GM19043 (cell line): ENCODE results near the gene PAX1.

Source experiments
- ATAC-seq: cut with Tn5 transposase; IDR thresholded peaks from one replicate; pipeline ENCODE4 v1.9.1; 2021; ENCODE audit warnings: low read depth; ENCODE audit not compliant: unreplicated experiment

Gene PAX1

DNA sequence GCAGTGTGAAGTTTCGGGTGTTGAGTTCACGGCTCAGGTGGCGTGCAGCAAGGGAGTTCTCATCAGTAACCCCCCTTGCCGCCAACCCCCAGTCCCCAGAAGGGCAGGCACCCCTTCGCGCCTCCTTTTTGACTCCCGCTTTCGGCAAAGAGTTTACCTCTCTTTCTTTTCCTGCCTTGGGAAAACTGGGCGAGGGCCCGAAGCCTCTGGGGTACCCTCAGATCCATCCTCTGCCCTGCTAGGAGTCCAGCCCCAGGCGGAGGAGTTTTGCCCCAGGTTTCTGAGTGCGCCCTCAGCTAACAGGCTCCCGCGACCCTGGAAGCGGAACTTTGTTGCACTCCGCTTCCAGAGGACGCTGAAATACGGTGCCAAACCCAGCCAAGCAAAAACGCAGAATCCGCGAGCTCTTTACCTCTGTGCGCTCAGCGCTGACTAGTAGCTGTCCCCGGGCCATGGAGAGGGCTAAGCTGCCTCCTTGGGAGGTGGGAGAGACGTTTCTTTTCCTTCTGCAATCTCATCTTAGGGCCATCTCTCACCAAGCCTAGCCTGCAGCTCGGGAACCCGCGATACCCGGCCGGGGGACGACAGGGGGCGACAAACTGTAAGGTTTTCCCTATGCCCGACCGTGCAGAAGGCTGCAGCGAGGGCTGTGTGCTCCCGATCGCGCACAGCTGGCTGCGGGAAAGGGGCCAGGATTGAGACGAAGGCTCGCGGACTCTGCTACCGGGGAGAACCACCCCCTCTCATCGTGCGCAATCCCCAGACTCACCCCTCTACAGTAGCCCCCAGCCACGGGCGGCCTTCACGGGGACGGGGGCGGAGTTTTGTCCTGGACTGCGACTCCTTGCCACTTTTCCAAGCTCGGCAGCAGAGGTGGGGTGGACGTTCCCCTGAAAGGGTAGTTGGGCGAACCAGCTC is 2.7 kb upstream of the PAX1 start:
- no peak for ATAC-seq

- ATAC-seq, result no peak
These were observed 1.6 kb upstream of the PAX1 start for GRCh38 chr20:21703717-21704407.

DNA sequence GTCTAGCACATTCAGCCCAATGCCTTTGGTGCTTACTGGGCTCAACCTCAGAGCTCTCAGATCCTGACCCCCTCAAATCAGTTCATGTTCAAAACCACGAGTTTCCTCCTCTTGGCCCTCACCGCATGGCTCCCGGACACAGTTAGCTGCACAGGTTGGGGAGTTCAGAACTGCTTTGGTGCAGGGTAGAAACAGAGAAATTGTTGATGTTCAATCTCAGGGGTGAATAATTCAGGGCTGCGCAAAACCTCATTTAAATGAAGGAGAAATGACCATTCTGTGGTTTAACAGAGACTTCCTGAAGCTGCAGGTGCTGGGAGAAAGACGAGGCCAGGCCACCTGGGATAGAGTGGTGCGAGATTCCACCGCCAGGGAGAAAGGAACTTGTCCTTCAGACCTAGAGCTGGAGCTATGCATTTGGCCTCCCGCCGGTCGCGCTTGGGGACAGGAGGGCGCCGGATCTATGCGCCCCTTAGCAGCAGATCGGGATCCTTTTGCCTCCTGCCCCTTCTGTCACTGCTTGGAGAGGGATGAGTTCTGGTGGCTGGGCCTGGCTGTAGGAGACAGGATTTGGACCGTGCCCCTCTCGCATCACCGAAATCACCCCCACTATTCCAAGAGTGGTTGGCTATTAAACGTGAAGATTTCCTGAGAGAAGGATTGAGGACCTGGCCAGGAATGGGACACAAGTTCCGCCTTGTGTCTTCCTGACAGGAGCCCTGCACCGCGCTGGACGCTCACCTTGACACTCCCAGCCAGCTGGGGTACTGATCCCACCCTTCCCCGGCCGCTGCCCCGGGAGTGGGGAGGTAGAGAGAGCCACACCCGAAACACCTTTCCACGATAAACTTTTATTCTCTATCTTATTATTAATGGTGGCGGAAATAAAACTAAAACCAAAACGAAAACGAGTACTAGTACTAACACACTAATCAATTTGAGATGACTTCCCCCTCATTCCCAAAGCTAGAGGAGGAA is 767 bp upstream of the PAX1 start:
- ATAC-seq, result no peak

- ATAC-seq, result no peak
These were observed 1.1 kb downstream of the PAX1 start for GRCh38 chr20:21706261-21707195.

- ATAC-seq, result no peak
These were observed 1.8 kb downstream of the PAX1 start for GRCh38 chr20:21707267-21707666.

GRCh38 chr20:21707999-21708737 is 2.7 kb downstream of the PAX1 start:
- no peak for ATAC-seq

DNA sequence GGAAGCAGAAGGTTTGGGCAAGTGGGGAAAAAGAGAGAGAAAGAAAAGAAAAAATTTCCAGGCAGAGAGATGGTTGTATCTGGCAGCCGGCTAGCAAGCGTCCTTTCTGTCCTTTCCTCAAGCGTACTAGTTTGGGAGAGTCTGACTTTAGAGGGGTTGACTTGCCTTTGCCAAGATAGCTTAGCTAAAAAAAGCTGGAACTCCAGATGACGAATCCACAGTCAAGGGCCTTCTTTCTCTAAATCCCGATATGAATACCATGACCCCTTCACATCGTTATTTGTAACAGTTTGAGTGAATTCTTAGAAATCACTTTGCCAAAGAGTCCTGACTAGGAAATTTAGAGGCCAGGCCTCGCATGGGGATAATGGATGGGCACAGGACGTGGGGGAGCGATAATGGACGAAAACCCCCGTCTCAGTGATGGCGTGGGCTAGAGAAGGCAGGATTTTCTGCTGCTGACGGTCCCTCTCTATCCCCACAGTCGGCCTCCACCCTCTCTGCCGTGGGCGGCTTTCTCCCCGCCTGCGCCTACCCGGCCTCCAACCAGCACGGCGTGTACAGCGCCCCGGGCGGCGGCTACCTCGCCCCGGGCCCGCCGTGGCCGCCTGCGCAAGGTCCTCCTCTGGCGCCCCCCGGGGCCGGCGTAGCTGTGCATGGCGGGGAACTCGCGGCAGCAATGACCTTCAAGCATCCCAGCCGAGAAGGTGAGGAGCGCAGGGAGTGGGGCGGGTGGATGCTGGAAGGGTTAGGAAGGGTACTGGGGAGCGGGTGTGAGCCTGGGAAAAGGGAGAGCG is 3.5 kb downstream of the PAX1 start:
- ATAC-seq, result no peak

DNA sequence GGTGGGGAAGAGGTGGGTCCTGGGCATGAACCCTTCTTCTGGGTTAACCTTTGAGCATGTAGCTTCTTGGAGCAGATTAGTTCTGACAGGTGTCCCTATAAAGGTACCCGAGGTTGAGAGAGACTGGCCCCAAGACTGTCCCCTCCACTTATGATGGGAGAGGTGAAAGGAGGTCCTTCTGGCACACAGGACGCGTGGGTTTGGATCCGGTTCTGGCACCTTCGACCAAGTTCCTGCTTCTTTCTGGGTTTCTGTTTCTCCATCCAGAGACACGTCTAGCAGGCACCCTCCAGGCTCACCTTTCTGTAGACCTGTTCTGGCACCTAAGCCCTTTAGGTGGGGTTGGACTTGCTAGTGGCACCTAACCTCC is 4.1 kb downstream of the PAX1 start:
- no peak for ATAC-seq

- no peak for ATAC-seq
These were observed 4.9 kb downstream of the PAX1 start for GRCh38 chr20:21710341-21710740.

DNA sequence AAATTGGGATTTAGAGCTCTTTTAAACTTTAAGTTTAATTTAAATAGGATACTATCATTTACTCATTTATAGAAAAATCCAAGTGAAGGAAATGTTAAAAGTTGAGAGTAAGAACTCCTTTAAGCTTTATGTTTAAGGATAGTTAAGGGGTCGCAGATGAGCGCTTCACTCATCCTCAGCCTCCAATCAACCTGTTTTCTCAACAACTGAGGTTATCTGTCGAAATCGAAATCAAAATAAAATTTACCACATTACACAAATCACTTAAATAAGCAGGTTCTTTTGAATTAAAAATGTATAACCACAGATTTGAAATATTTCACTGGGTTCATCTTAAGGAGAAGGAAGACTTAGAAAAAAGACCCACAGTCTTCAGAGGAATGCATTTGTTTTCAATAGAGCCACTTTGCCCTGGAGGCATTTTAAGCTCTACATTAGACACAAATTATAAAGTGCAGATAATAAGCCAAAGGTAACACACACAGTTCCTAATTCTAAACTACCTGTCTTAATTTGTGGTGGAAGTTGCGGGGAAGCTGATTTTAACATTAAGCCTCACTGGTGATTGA is 5.5 kb downstream of the PAX1 start:
- no peak for ATAC-seq

GRCh38 chr20:21712443-21713059 is 7.1 kb downstream of the PAX1 start:
- ATAC-seq, result no peak

DNA sequence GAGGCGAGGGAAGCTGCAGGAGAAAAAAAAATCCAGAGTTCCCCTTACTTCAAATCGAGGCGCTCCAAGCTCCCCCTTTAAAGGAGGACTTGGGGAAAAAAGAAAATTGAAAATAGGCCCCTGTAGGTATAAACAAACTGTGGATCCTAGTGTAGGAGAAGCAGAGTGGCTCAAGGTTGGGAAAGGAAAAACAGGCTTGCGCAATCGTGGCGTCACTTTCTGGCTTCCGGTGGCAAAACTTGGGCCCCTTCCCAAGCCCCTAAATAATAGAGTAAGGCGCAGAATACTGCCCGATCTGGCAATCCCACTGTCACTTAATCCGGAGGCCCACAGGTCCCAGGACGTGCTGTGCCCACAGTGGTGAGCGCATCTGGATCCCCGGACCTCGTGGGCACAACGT is 8.0 kb downstream of the PAX1 start:
- ATAC-seq, result no peak

GRCh38 chr20:21713901-21714296 is 8.4 kb downstream of the PAX1 start:
- ATAC-seq, result no peak

DNA sequence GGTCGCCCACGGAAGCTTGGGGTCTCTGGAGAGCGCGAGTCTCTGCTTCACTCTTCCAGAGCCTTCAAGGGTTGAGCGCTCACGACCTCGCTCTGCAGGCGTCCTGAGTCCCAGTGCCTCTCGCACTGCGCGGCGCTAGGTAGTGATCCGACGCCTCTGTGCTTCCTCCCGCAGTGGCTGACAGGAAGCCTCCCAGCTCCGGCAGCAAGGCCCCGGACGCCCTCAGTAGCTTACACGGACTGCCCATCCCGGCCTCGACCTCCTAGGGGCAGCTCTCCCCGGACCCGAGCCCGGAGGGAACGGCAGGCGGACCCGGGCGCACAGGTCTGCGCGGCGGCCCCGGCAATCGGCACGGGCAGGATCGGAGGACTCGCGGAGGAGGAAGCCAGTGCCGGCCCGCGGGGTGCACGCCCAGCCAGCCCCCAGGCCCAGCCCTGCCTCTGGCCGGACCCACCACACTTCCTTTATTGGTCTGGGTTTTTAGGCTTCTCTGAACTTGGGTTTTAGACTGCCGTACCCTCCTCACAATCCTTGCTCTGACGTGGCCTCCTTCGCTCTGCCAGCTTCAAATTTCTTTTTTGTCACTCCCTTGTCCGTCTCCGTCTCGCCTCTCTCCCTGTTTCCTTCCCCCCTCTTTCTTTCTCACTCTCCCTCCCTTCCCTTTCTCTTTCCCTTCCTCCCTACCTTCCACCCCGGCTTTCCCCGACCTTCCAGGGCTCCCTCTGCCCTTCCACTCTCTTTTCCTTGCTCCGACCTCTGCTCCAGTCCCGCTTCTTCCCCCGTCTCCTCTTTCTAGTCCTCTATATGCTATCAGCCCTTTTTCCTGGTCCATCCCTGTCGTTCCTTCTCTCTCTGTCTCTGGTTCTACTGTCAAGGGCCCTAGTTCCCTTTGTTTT is 9.1 kb downstream of the PAX1 start:
- no peak for ATAC-seq

GRCh38 chr20:21715193-21715881 is 9.9 kb downstream of the PAX1 start:
- ATAC-seq, result no peak
